ENCODE measurements around the gene LRMDA. TPM values are rescaled to one million over a fixed set of nuclear protein-coding genes. Genes with fewer than 3 reads are reported as not detected.

Gene LRMDA
- total and polyA plus RNA-seq, 2 of the 4 experiments (the other 2 are of a cell fraction): 0.07 TPM; not detected in 1

DNA sequence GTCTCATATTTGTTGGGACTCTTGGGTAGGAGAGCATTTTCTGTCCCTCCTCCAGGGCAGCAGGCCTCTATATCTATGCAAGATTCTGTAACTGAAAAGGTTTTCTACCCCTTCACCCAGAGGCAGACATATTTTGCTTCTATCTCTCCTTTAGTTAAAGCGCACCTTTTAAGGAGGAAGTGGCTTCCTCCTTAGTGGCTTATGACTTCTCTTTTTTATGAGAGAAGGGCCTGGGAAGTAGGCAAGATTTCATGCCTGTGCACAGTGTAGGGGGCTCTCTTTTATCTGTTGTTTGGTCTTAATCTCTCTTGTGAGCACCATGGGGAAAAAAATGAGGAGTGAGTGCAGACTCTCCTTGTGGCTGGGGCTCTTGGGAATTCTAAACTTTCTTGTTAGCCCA lies 122.1 kb downstream of the LRMDA start:
- BruUV-seq (replicated peaks): no TSS peak
- WGBS, 2 experiments (ENCODE audit: extremely low coverage in 2 of 2, insufficient read length in 1 of 2): no CpG with 5 or more reads among the region's 1 CpG
- Histone ChIP-seq H3K27me3 (ENCODE audit: control insufficient read depth, insufficient read depth, low read length) (no peaks in the 10 kb centered on the region), H3K4me2 (ENCODE audit: low read depth, low read length) (no peak overlapping the region), H3K36me3 (ENCODE audit: control insufficient read depth, insufficient read depth, low read length) (no peaks in the 10 kb centered on the region), H3K4me1 (ENCODE audit: control insufficient read depth, insufficient read depth, low read length) (no peaks in the 10 kb centered on the region), H4K8ac (ENCODE audit: low read depth in 2 of 2, low read length in 2 of 2) (no peak overlapping the region), H3K14ac (replicated peaks; ENCODE audit: low read depth, low read length) (no peak overlapping the region), H4K5ac (ENCODE audit: low read depth, low read length) (no peak overlapping the region), H4K91ac (ENCODE audit: insufficient read depth, low read depth, low read length) (no peak overlapping the region), H2AK9ac (replicated peaks; ENCODE audit: low read depth, low read length, poor library complexity) (no peak overlapping the region), H2AFZ (replicated peaks; ENCODE audit: low read length, poor library complexity) (no peak overlapping the region), H3K4me3 (ENCODE audit: insufficient read depth, low read depth, low read length) (no peak overlapping the region), H3K9ac (ENCODE audit: low read depth, low read length) (no peak overlapping the region), H2BK20ac (ENCODE audit: low read depth, low read length) (no peak overlapping the region), H3K18ac (ENCODE audit: low read depth, low read length) (no peak overlapping the region), H2BK5ac (ENCODE audit: low read depth, low read length, poor library complexity, severe bottlenecking) (no peak overlapping the region), H3K56ac (ENCODE audit: extremely low read depth, insufficient read depth, low read length) (no peak overlapping the region), H2BK120ac (ENCODE audit: low read depth, low read length) (no peak overlapping the region), H2BK15ac (ENCODE audit: low read depth, low read length) (no peak overlapping the region), H4K20me1 (ENCODE audit: insufficient read depth, low read length) (no peaks in the 10 kb centered on the region), H3K79me1 (ENCODE audit: low read depth in 1 of 2, low read length in 2 of 2) (no peaks in the 10 kb centered on the region), H3K9me1 (ENCODE audit: insufficient read depth, low read length) (no peaks in the 10 kb centered on the region), H3K9me3 (ENCODE audit: control insufficient read depth, insufficient read depth, low read length) (no peaks in the 10 kb centered on the region), H3K23ac (ENCODE audit: low read depth, low read length) (no peak overlapping the region), H3K27ac (ENCODE audit: insufficient read depth, low read length) (no peak overlapping the region), H3K4ac (ENCODE audit: low read depth, low read length) (no peak overlapping the region), H2AK5ac (ENCODE audit: low read depth, low read length) (no peak overlapping the region)
- ATAC-seq (ENCODE audit: low read depth) (no peak), DNase-seq (no peak)
- in situ Hi-C loops (cut with MboI; ENCODE audit: low sequenced_read_pairs): no loop called here
- dilution Hi-C loops (cut with HindIII; ENCODE audit: low sequenced_read_pairs, unreplicated experiment): no loop called here
- TF ChIP-seq CHD1 (IDR thresholded peaks at IDR 0.05; ENCODE audit: low read depth, low read length) (no peak), POLR2A (IDR thresholded peaks at IDR 0.05; ENCODE audit: low read depth, low read length) (no peak)
- ChIA-PET POLR2A (ENCODE audit: unreplicated experiment) (no interaction called here), CTCF (no interaction called here)
- intact Hi-C loops (cut with micrococcal nuclease): no loop called here

Data from IMR-90 (cell line).